HUES64 (cell line): ENCODE results near the gene RPS6KA2.

Experiments
- H3K27ac ChIP-seq: 2 replicates; pipeline ENCODE4 v1.7.0; 2013; ENCODE audit warnings: low read depth, low read length, inconsistent platforms
- H3K27me3 ChIP-seq: 2 replicates; pipeline ENCODE4 v1.6.1; 2013; ENCODE audit warnings: mild to moderate bottlenecking, low read length; ENCODE audit not compliant: insufficient read depth
- H3K36me3 ChIP-seq: 2 replicates; pipeline ENCODE4 v1.6.1; 2013; ENCODE audit warnings: mild to moderate bottlenecking, low read length; ENCODE audit not compliant: insufficient read depth
- H3K4me1 ChIP-seq: 2 replicates; pipeline ENCODE4 v1.6.1; 2013; ENCODE audit warnings: mild to moderate bottlenecking, low read length, moderate library complexity; ENCODE audit not compliant: insufficient read depth
- H3K4me3 ChIP-seq: 2 replicates; pipeline ENCODE4 v1.5.1; 2013; ENCODE audit warnings: mild to moderate bottlenecking, low read length, moderate library complexity
- H3K9ac ChIP-seq: 2 replicates; pipeline ENCODE4 v1.6.1; 2013; ENCODE audit warnings: mild to moderate bottlenecking, low read depth, low read length
- H3K9me3 ChIP-seq: 2 replicates; pipeline ENCODE4 v1.6.1; 2013; ENCODE audit warnings: low read depth, low read length; ENCODE audit not compliant: insufficient read depth
- WGBS: fragments of 150-250, 120-280 bp; methylation state at CpG from one replicate; pipeline ENCODE4 v1.1.7; 2013; ENCODE audit warnings: missing lambda C conversion rate; 5-methylcytosine and 5-hydroxymethylcytosine counted together

The RPS6KA2 gene

GRCh38 chr6:166598441-166599138 is 28.5 kb downstream of the RPS6KA2 start:
- no peaks in the 10 kb centered on the region for H3K36me3 ChIP-seq
- peaks cover 16% of the 10 kb centered on the region for H3K4me1 ChIP-seq
- H3K27ac ChIP-seq = no peak overlapping the region
- H3K9ac ChIP-seq = no peak overlapping the region
- H3K4me3 ChIP-seq = no peak overlapping the region
- H3K9me3 ChIP-seq = no peaks in the 10 kb centered on the region
- no peaks in the 10 kb centered on the region for H3K27me3 ChIP-seq
- 94% methylated on average over 11 of the region's 11 CpGs for WGBS

- H3K27me3 ChIP-seq = no peaks in the 10 kb centered on the region
- WGBS = 69% methylated on average over 10 of the region's 10 CpGs
- H3K4me3 ChIP-seq = no peak overlapping the region
- no peak overlapping the region for H3K9ac ChIP-seq
- H3K27ac ChIP-seq = no peak overlapping the region
- peaks cover 16% of the 10 kb centered on the region for H3K4me1 ChIP-seq
- no peaks in the 10 kb centered on the region for H3K36me3 ChIP-seq
- H3K9me3 ChIP-seq = no peaks in the 10 kb centered on the region
These were observed 29.2 kb downstream of the RPS6KA2 start for GRCh38 chr6:166597711-166598440.

- 91% methylated on average over 15 of the region's 15 CpGs for WGBS
- H3K9me3 ChIP-seq = no peaks in the 10 kb centered on the region
- no peak overlapping the region for H3K9ac ChIP-seq
- H3K27ac ChIP-seq = no peak overlapping the region
- H3K4me3 ChIP-seq = no peak overlapping the region
- no peaks in the 10 kb centered on the region for H3K27me3 ChIP-seq
- H3K36me3 ChIP-seq = no peaks in the 10 kb centered on the region
- H3K4me1 ChIP-seq = peaks cover 16% of the 10 kb centered on the region
These were observed 30.1 kb downstream of the RPS6KA2 start for GRCh38 chr6:166596776-166597507.

GRCh38 chr6:166595949-166596348 is 31.1 kb downstream of the RPS6KA2 start:
- Histone ChIP-seq H3K4me1 (peaks cover 16% of the 10 kb centered on the region), H3K4me3 (no peak overlapping the region), H3K27ac (no peak overlapping the region), H3K9me3 (no peaks in the 10 kb centered on the region), H3K36me3 (no peaks in the 10 kb centered on the region), H3K9ac (no peak overlapping the region), H3K27me3 (no peaks in the 10 kb centered on the region)
- WGBS = 95% methylated on average over 6 of the region's 6 CpGs

GRCh38 chr6:166595061-166595780 is 31.8 kb downstream of the RPS6KA2 start:
- WGBS = 95% methylated on average over 13 of the region's 13 CpGs
- no peak overlapping the region for H3K9ac ChIP-seq
- H3K9me3 ChIP-seq = no peaks in the 10 kb centered on the region
- H3K4me3 ChIP-seq = no peak overlapping the region
- H3K27me3 ChIP-seq = no peaks in the 10 kb centered on the region
- H3K36me3 ChIP-seq = no peaks in the 10 kb centered on the region
- H3K4me1 ChIP-seq = peaks cover 16% of the 10 kb centered on the region
- no peak overlapping the region for H3K27ac ChIP-seq

GRCh38 chr6:166592821-166593220 is 34.2 kb downstream of the RPS6KA2 start:
- H3K36me3 ChIP-seq = no peaks in the 10 kb centered on the region
- peaks cover 17% of the 10 kb centered on the region for H3K4me1 ChIP-seq
- no peak overlapping the region for H3K4me3 ChIP-seq
- no peaks in the 10 kb centered on the region for H3K9me3 ChIP-seq
- no peak overlapping the region for H3K27ac ChIP-seq
- WGBS = 93% methylated on average over 8 of the region's 9 CpGs
- H3K27me3 ChIP-seq = no peaks in the 10 kb centered on the region
- H3K9ac ChIP-seq = no peak overlapping the region

GRCh38 chr6:166591961-166592520 is 35.0 kb downstream of the RPS6KA2 start:
- Histone ChIP-seq H3K27ac (no peak overlapping the region), H3K36me3 (no peaks in the 10 kb centered on the region), H3K9ac (no peak overlapping the region), H3K27me3 (no peaks in the 10 kb centered on the region), H3K4me3 (no peak overlapping the region), H3K9me3 (no peaks in the 10 kb centered on the region), H3K4me1 (peaks cover 18% of the 10 kb centered on the region; the same call in 1 of the 2 replicates)
- WGBS = 95% methylated on average over 7 of the region's 7 CpGs

GRCh38 chr6:166591026-166591425 is 36.0 kb downstream of the RPS6KA2 start:
- H3K27ac ChIP-seq = no peak overlapping the region
- H3K36me3 ChIP-seq = no peaks in the 10 kb centered on the region
- no peak overlapping the region for H3K4me3 ChIP-seq
- H3K9ac ChIP-seq = no peak overlapping the region
- WGBS = 95% methylated on average over 11 of the region's 11 CpGs
- H3K4me1 ChIP-seq = peaks cover 20% of the 10 kb centered on the region; the same call in 1 of the 2 replicates
- no peaks in the 10 kb centered on the region for H3K27me3 ChIP-seq
- H3K9me3 ChIP-seq = no peaks in the 10 kb centered on the region

- no peak overlapping the region for H3K9ac ChIP-seq
- H3K27me3 ChIP-seq = no peaks in the 10 kb centered on the region
- H3K4me3 ChIP-seq = no peak overlapping the region
- H3K27ac ChIP-seq = no peak overlapping the region
- no peaks in the 10 kb centered on the region for H3K9me3 ChIP-seq
- H3K4me1 ChIP-seq = peaks cover 20% of the 10 kb centered on the region; the same call in 1 of the 2 replicates
- no peaks in the 10 kb centered on the region for H3K36me3 ChIP-seq
- 87% methylated on average over 8 of the region's 8 CpGs for WGBS
These were observed 37.1 kb downstream of the RPS6KA2 start for GRCh38 chr6:166589786-166590574.

- H3K27me3 ChIP-seq = no peaks in the 10 kb centered on the region
- H3K36me3 ChIP-seq = no peaks in the 10 kb centered on the region
- H3K9ac ChIP-seq = no peak overlapping the region
- 93% methylated on average over 4 of the region's 4 CpGs for WGBS
- no peak overlapping the region for H3K27ac ChIP-seq
- no peak overlapping the region for H3K4me3 ChIP-seq
- H3K4me1 ChIP-seq = peaks cover 20% of the 10 kb centered on the region; the same call in 1 of the 2 replicates
- no peaks in the 10 kb centered on the region for H3K9me3 ChIP-seq
These were observed 37.7 kb downstream of the RPS6KA2 start for GRCh38 chr6:166589337-166589731.
